Measurements from ENCODE around the gene MSX2. TPM values are rescaled to one million over a fixed set of nuclear protein-coding genes. Genes with fewer than 3 reads are reported as not detected.

MSX2 gene
- 0.47 TPM for total RNA-seq

DNA sequence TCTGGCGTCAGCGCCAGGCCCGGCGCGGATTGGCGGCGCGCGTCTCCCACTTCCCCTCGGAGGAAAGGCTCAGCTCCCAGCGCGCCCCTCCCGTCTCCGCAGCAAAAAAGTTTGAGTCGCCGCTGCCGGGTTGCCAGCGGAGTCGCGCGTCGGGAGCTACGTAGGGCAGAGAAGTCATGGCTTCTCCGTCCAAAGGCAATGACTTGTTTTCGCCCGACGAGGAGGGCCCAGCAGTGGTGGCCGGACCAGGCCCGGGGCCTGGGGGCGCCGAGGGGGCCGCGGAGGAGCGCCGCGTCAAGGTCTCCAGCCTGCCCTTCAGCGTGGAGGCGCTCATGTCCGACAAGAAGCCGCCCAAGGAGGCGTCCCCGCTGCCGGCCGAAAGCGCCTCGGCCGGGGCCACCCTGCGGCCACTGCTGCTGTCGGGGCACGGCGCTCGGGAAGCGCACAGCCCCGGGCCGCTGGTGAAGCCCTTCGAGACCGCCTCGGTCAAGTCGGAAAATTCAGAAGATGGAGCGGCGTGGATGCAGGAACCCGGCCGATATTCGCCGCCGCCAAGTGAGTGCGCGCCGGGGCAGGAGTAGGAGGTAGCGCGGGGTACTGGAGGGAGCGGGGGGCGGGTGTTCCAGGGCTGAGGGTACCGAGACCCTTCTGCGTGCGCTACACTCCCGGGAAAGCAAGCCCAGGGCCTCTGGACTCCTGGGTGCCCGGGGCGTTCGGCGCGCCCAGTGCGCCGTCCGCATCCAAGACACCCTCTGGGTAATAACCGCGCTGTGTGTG is at the start of gene MSX2:
Gene MSX2, plus strand, starts transcription at position 99 of the 777 bp plus-strand sequence. Its CDS starts 78 bp downstream, at position 177.

Small RNA genes within 50 kb of the gene (small RNA-seq; reads per million reads assigned to genes)
- not detected for gene MIR4634 (ENCODE audit: low replicate concordance)
